Left renal pelvis (tissue), 4 donors: ENCODE measurements around the gene FBLN2. TPM values are rescaled to one million over a fixed set of nuclear protein-coding genes. Genes with fewer than 3 reads are reported as not detected.
A peak's percentile ranks its signal among the peaks of the same experiment; 100 is the strongest.

Experiments
- DNase-seq, 4 donors: peaks; one replicate each; pipeline ENCODE4 v3.0.0-alpha.2; 2013; ENCODE audit warnings: low read depth in 4 of 4, low spot score in 3 of 4
- polyA plus RNA-seq, 4 donors: library from polyadenylated mRNA; unstranded; fragments of 120-200 nt; gene quantifications; one replicate each; pipeline ENCODE4 v1.2.1, GENCODE V29; 2013; ENCODE audit not compliant: insufficient read length in 4 of 4

Gene FBLN2
- polyA plus RNA-seq, 4 donors: 25.6 to 97.3 (median 34.6) TPM

DNA sequence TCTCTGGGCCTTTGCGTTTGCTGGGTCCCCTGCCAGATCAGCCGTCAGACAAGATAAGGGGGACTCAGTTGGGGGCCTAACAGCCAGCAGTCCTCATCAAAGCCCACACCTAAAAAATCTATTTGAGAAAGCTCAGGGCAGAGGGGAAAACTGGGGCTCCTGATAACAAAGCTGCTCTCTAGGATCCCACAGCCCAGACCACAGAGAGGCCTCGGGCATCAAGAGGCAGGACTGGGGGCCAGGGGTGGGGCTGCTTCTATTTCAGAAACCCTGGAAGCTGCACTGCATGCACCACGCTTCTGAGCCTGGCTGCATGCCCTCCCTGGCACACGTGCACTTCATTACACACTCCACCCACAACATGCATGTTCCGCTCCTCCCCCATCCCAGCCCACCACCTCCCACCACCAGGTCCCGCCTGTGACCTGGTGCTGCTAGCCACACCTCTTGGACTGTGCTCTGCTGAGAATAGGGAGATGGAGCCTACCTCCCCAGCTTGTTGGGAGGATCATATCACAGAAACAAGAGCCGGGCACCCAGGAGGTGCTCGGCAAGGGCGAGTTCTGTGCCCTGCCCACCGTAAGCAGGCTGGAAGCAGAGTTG is 26.6 kb downstream of the FBLN2 start:
- DNase-seq: peak in 2 of 4 donors; percentile 12 to 25

DNA sequence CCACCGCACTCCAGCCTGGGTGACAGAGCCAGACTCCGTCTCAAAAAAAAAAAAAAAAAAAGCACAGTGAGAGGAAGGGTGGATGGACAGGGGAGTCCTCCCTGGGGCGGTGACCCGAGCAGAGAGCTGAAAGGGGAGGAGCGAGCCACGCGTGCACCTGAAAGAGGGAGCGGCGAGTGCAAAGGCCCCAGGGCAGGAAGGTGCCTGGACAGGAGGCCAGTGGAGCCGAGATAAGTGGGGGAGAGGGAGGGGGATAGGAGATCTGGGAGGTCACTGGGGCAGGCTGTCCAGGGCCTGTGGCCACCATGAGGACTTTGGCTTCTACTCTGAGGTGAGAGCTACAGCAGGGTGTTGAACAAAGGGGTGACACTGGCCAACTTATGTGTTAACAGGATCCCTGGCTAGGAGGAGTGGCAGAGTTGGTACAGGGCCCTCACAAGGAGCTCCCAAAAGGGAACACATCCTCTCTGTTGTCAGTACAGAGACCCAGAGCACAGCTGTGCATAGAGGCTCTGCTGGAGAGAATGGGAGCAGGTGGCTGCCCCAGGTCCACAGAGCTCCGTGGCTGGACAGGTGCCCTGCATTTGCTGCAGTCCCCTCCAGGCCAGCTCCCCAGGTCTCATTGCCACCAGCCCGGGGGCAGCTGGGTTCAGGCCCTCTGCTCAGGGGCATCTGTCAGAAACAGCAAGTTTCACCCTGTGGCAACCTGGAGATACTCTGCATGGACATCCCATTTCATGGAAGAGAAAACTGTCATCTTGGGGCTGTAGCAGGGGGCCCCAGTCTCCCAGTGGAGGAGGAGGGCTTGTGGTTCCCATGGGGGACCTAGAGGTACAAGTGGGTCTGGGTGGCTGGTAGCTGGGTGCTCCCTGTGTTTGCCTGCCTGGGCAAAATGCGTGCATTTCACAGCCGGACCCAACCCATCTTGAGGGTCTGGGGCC is 28.5 kb downstream of the FBLN2 start:
- no peak for DNase-seq

DNA sequence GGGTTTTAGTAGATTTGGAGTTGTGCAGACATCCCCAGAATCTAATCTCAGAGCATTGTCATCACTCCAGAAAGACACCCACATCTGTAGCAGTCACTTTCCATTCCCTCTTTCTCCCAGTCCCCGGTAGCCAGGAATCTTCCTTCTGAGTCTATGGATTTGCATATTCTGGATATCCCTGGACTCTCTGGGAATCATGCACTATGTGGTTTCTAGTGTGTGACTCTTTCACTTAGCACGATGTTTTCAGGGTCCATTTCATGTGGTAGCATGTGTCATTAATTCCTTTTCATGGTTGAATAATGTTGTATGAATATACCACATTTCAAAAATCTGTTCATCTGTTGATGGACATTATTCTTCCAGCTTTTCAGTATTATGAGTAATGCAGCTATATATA is 29.3 kb downstream of the FBLN2 start:
- DNase-seq: no peak

DNA sequence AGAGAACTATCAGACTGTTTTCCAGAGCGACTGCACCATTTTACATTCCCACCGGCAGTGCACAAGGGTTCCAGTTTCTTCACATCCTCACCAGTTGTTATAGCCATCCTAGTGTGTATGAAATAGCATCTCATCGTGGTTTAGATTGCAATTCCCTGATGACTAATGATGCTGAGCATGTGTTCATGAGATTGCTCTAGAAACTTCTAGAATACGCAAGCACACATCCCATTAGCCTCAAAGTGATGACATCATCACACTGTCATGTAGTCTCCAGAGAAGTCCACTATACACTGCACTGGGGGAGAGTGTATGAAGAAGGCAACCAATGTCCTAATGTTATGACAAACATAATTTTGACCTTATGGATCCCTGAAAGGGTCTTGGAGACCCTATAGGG is 30.1 kb downstream of the FBLN2 start:
- no peak for DNase-seq

DNA sequence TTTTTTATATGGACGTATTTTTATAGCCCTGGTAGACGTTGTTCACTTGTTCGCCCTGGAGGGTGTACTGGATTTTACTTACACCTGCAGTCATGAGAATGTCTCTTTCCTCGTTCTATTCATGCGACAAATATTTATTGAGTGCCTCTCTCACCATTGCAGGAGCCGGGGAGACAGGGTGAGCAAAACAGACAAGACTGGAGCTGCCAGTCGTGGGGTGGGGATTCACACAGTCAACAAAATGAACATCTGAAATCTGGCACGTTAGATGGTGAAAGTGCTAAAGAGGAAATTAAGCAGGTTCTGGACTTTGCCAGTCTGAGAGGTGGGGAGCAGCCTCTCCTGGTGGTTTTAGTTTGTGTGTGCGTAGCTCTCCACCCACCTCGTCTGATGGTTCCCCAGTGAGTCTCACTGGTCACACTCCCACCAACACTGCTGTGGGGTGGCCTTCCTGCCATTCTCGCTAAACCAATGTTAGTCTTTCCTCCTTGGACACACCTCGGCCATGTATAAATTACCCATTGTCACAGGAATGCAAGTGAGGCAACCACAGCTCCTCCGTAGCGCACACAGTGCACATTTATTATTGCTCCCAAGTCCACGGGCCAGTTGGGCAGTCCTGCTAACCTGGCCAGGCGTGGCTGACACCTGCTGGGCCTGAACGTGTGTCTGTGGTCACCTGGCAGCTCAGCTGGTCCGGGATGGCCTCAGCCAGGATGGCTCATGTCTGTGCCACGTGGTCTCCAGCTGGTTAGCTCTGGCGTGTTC is 31.5 kb downstream of the FBLN2 start:
- no peak for DNase-seq

DNA sequence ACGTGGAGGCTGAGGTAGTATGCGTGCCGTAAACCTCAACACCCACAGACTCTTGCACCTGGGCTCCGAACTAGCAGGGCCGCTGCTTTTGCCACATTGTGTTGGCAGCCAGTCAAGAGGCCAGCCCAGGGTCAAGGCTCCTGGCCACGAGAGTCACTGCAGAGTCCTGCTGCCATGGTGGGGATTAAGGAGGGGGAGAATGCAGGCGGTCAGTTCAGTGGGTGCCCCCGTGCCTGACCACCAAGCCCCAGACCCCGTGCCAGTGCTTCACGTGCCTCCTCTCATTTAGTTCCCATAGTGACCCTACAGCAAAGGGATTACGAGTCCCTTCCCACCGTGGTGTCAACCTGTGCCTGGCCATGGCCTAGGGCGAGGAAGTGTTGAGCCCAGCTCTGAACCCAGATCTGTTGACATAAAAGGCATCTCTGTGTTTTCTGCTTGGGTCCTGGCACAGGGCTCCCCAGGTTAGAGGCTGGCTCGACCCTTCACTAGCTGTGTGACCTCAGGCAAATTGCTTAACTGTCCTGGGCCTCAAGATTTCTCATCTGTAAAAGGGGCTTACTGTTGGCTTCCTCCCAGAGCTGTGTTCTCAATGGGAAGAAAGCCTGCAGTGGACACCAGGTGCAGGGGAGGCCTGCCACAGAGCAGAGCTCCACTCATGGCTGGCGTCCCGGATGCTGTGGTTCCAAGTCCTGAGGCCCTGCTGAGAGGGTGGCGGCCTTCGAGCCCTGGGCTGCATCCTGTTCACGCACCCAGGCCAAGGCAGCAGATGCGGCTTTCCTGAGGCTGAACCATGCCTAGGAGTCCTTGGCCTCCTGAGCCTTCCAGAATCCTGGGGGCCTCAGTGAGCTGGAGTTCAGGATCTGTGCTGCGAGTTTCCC is 32.8 kb downstream of the FBLN2 start:
- DNase-seq: no peak

DNA sequence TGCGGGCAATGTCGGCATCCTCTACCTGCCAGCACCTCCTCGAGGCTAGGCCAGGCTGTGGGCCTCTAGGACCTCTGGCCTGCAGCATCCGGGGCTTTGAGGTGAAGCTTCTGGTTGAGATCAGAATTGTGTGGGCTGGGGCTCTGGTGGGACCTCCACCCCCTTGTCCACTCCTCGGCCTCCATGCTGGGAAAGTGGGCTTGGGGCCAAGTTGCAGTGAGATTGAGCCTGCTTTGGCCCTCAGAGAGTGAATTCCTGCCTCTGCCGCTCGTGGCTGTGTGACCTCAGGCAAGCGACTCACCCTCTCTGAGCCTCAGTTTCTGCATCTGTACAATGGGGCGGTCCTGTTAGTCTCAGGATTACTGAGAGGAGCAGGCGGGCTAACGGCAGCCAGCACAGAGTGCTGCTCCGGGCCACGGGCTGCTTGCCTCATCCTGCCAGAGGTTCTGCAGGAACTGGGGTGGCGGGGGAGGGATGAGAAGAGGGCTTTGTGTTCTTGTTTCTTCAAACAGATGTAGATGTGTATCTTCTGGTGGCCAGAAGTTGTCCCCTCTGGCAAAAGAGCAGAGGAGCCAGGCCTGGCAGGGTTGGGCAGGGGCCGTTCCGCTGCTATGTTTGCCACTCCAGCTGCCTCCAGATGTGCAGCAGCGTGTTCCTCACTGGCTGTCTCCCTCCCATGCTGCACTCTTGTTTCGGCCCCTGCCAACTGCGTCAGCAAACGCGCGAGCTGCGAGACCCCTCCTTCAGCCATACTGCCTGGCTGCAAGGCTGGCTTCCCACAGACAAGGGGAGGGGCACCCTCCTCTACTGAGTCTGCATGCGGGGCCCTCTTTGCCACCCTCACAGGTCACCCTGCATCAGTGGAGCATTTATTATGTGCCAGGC is 33.7 kb downstream of the FBLN2 start:
- DNase-seq: no peak

DNA sequence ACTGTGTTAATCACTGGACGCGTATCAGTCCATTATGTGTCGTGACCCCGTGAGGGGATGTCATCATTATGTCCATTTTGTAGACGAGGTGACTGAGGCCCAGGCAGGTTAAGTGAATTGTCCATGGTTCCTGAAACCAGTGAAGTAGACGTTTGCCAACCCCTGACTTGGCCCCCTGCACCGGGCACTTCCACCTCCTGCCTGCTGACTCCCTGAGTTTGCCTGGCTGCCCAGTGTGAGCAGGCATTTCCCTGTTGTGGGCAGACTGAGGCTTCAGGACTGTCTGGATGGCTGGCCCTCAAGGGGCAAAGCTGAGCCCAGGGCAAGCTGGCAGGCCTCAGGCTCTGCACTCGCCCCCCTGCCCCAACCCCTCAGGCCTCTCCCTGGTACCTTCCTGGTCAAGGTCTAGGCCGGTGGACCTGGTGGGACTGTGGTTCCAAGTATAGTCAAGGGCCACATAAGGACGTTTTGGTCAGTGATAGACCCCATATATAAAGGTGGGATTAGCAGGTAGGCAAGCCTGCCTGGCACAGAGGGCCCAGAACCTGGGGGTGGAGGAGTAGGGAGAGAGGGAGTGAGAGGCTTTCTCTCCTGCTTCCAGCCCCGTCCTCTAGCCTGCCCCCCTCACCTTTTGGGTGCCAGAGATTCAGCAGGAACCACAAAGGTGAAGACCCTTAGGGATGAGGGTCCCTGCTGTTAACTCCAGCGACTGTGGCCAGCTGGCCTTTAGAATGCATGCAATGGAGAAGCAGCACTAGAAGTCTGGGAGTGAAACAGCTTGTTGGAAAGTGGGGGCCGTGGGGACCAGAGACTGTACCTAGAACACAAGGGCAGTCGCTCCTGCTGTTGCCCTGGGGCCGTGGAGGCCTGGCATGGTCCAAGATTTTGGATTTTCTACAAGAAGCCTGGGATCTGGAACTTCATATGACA is 34.6 kb downstream of the FBLN2 start:
- DNase-seq: no peak

DNA sequence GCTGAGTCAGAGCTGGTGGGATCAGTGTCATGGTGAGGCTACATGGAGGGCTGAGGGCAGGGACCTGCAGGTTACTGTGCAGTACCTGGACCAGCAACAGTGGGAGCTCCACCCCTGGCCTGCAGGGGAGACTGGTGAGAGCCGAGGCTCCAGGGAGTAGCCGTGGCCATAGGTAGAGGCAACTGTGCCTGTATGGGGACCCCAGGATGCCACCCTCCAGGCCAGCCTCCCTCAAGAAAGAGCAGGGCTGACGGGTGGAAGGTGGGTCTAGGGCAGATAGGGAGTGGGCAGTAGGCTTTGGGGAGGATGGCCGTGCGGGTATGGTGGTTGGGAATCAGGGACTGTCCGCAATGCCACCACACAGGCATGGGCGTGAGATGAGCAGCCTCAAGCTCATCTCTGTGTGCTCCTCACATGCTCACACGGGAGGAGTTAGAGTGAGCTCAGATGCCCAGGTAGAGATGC is 35.5 kb downstream of the FBLN2 start:
- no peak for DNase-seq

DNA sequence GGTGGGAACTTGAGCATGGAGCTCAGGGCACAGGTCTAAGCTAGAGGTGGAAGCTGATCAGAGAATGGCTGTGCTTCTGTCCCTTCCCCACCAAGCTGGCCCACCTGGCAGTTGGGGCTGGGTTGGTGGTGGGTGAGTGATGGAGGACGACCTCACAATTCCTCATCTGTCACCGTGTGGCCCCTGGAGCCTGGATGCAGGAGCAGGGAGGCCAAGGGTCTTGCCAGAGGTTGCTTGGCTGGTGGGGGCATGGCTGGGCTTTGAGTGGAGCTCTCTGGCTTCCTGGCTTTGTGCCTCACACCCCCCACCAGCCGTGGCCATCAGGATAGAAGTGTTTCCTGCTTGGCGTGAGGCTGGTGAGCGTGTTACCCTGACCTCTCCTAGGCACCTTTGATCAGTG is 36.0 kb downstream of the FBLN2 start:
- DNase-seq: no peak

DNA sequence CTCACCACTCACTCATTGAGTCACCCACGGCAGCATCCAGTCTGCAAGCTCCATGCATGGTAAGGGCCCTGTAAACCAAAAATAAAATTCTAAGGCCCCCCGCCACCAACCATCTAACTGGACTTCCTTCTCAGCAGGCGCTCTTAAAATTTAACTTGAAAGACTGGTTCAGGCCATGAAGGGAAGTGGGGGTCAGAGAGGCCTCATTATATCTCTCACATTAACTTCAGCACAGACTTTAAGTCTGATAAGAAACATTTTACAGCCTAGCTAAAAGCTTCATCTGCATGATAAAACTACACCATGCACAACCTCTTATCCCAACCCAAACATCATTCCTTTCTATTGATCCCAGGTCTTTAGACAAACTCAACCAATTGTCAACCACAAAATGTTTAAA is 38.5 kb downstream of the FBLN2 start:
- DNase-seq: no peak

DNA sequence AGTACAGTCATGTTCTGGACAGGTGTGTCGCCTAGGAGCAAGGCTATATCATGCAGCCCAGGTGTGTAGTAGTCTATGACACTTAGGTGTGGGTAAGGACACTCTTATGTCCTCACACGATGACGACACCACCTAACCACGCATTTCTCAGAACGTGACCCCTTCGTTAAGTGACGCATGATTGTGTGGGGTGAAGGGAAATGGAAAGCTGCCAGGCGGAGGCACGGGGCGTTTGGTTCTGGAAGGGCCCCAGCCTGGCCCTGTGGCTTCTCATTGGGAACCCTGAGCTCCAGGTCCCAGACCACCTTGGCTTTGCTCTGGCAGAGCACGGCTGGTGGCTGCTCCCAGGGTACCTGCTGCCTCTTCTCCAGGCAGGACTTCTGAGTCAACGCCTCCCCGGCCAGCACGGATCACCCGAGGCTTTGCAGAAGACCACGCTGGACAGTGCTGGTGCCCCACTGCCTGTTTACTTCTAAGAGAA is 39.3 kb downstream of the FBLN2 start:
- DNase-seq: no peak

DNA sequence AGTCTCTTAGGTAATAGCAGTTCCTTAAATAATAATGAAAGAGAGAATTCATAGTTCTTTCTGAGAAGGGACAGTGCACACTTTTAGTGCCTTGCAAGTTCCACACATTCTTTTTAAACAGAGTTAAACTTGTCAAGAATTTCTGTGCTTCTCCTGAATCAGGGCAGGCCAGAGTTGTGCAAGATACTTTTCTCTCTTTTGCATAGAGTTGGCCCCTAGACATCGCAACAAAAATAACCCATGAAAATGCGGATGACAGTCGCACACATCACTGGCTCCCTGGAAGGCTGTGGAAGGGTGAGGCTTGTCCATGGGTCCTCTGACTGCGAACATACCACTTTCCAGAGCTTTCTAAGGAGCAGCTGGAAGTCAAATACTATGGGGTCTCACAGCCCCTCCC is 40.1 kb downstream of the FBLN2 start:
- DNase-seq: no peak

DNA sequence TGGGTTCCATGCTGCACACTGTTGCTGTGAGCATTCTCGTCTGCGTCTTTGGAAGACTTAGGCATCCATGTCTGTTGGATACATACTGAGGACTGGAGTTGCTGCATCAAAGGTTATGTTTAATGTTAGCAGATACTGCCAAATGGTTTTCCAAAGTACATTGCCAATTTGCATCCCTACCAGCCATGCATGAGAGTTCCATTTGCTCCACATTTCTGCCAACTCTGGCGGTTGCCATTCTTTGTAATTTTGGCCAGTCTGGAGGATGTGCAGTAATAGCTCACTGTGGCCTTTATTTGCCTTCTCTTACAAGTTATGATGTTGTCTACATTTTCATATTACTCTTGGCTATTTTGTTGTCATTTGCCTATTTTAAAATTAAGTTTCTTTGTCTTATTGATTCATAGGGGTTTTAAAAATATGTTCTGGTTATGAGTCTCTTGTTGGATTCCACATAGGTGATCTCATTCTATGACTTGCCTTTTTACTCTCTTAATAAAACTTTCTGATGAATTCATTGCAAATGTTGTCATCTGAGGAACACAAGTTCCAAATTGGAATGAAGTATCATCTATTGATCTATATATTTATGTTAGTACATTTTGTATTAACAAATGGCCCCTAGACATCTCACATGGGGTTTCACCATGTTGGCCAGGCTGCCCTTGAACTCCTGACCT is 42.1 kb downstream of the FBLN2 start:
- no peak for DNase-seq

DNA sequence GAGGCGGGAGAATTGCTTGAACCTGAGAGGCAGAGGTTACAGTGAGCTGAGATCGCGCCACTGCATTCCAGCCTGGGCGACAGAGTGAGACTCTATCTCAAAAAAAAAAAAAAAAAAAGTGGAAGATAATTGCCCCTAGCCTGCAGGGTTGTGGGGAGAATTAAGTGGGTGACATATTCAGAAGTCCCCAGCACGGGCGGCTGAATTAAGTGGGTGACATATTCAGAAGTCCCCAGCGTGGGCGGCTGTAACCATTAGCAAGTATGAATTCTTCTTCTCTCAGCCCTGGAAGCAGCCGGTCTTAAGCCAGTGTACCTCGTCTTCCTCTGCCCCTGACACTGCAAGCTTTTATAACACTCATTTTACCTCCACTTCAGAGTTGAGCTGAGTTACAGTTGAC is 44.7 kb downstream of the FBLN2 start:
- DNase-seq: no peak

DNA sequence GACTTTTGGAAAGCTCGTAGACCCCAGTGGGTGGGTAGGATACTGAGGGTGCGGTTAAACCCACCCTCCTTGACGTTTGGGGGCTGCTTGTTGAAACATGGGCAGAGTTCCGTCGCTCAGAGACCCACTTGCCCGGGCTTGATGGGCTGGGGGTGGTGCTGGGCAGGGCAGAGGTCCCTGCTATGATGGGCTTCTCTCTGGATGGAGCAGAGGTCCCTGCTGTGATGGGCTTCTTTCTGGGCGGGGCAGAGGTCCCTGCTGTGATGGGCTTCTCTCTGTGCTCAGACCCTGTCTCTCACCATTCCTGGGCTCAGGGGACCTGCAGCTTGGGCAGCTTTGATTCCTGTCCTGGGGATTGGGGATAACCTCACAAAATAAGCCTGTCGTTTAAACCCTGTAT is 45.2 kb downstream of the FBLN2 start:
- no peak for DNase-seq

DNA sequence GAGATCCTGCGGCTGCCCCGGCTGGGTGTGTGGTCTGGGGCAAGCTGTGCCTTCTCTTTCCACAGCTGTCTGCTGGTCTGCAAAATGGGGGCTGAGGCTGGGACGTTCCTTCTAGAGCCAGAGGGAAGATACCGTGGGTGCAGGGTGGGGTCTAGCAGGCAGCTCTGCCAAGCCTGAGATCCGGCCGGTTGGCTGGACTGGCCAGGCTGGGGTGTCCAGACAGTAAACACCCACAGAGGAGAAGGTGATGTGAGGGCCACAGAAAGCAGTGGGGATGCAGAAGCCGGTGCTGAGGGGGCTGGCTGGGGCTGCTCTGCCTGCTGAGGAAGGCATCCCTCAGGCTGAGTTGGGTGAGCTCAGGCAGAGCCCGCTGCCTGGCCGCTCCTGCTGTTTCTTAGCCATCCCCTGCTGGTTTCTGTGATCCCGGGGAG is 46.1 kb downstream of the FBLN2 start:
- DNase-seq: no peak

DNA sequence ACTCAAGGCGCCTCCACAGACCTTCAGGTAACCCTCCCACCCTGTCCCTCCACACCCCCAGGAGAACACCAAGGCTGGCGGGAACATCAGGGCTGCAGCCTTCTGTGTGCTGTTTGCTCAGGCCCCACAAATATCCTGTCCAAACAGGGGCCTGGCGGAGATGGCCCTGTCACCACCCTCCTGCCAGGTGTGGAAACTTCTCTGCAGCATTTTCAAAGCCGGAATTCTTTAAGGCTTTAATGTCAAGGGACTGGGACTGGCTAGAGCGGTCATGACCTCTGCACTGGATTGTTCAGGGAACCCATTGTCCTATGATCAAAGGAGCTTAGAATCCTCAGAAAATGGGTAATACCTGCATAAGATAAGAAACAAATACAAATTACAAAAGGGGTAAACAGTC is 46.6 kb downstream of the FBLN2 start:
- DNase-seq: no peak
